NB4 (cell line): ENCODE results near the gene FAM168B.

Experiments
- CTCF ChIP-seq: IDR thresholded peaks from one replicate; pipeline ENCODE4 v1.5.1; 2012; ENCODE audit warnings: low read depth, low read length
- MYC ChIP-seq: IDR thresholded peaks from 2 replicates; pipeline ENCODE4 v1.6.1; 2011; ENCODE audit warnings: low read depth, low read length
- POLR2A ChIP-seq: IDR thresholded peaks from 2 replicates; pipeline ENCODE4 v1.6.1; 2011; ENCODE audit warnings: mild to moderate bottlenecking; ENCODE audit not compliant: insufficient read length; ENCODE audit errors: extremely low read depth
- TF ChIP-seq, protein P1 (sequence below): IDR thresholded peaks from 2 replicates; pipeline ENCODE4 v1.6.1; 2011; ENCODE audit warnings: low read depth, low read length

GRCh38 chr2:131011486-131011885 lies 81.8 kb downstream of the FAM168B start:
- TF ChIP-seq CTCF (no peak), POLR2A (no peak), MYC (no peak)
- TF ChIP-seq, protein P1, sequence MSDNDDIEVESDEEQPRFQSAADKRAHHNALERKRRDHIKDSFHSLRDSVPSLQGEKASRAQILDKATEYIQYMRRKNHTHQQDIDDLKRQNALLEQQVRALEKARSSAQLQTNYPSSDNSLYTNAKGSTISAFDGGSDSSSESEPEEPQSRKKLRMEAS: no peak
